Keratinocyte (primary cell): Measurements from ENCODE around the gene TTC33. TPM values are rescaled to one million over a fixed set of nuclear protein-coding genes. Genes with fewer than 3 reads are reported as not detected.

Experiments
- DNase-seq: peaks from one replicate; pipeline ENCODE4 v3.0.0-alpha.2; 2011; ENCODE audit warnings: low read depth, missing footprints, low spot score
- FAIRE-seq: peaks from 2 replicates; lab custom pipeline; 2011; peaks lifted over from hg19 to GRCh38; lab: Jason Lieb, UNC
- H2AFZ ChIP-seq: 2 replicates; pipeline ENCODE4 v1.6.0; 2012; ENCODE audit warnings: low read length, control low read depth, inconsistent platforms; ENCODE audit not compliant: control insufficient read depth
- H3K27ac ChIP-seq: 2 replicates; pipeline ENCODE4 v1.5.1; 2011; ENCODE audit warnings: low read length; ENCODE audit not compliant: control insufficient read depth, insufficient read depth
- H3K27me3 ChIP-seq: 3 replicates; pipeline ENCODE4 v1.6.0; 2011; ENCODE audit warnings: low read length; ENCODE audit not compliant: control insufficient read depth, insufficient read depth; ENCODE audit errors: extremely low read depth
- H3K36me3 ChIP-seq, 2 experiments: 2 replicates in 1 of 2; 3 replicates in 1 of 2; pipeline ENCODE4 v1.5.1; 2011; ENCODE audit warnings: low read length in 2 of 2, mild to moderate bottlenecking in 1 of 2; ENCODE audit not compliant: control insufficient read depth in 2 of 2, insufficient read depth in 2 of 2; ENCODE audit errors: extremely low read depth in 1 of 2
- H3K4me1 ChIP-seq: 3 replicates; pipeline ENCODE4 v1.5.1; 2011; ENCODE audit warnings: low read length; ENCODE audit not compliant: control insufficient read depth, insufficient read depth; ENCODE audit errors: extremely low read depth
- H3K4me2 ChIP-seq: 3 replicates; pipeline ENCODE4 v1.6.0; 2011; ENCODE audit warnings: low read depth, low read length; ENCODE audit not compliant: control insufficient read depth, insufficient read depth; ENCODE audit errors: extremely low read depth
- H3K4me3 ChIP-seq, 3 experiments: fragments of 200-600 bp in 1 of 3; sonication (generic) in 1 of 3; 2 replicates in 2 of 3; 3 replicates in 1 of 3; pipeline ENCODE4 v1.5.1; 2011 to 2016; ENCODE audit warnings: low read length in 3 of 3, mild to moderate bottlenecking in 3 of 3, control low read depth in 2 of 3, inconsistent platforms in 1 of 3, low read depth in 1 of 3, mixed read lengths in 1 of 3, mixed run types in 1 of 3, moderate library complexity in 1 of 3; ENCODE audit not compliant: control insufficient read depth in 2 of 3, insufficient read depth in 2 of 3; ENCODE audit errors: extremely low read depth in 1 of 3
- H3K79me2 ChIP-seq: 2 replicates; pipeline ENCODE4 v1.6.0; 2012; ENCODE audit warnings: low read length; ENCODE audit not compliant: control insufficient read depth, insufficient read depth
- H3K9ac ChIP-seq: 3 replicates; pipeline ENCODE4 v1.6.0; 2011; ENCODE audit warnings: low read length; ENCODE audit not compliant: control insufficient read depth, insufficient read depth; ENCODE audit errors: extremely low read depth
- H3K9me1 ChIP-seq: 3 replicates; pipeline ENCODE4 v1.6.0; 2011; ENCODE audit warnings: low read length; ENCODE audit not compliant: control insufficient read depth, insufficient read depth; ENCODE audit errors: extremely low read depth
- H3K9me3 ChIP-seq: 2 replicates; pipeline ENCODE4 v1.5.1; 2012; ENCODE audit warnings: low read depth, low read length; ENCODE audit not compliant: control insufficient read depth
- H4K20me1 ChIP-seq: 3 replicates; pipeline ENCODE4 v1.6.0; 2011; ENCODE audit warnings: low read length; ENCODE audit not compliant: control insufficient read depth, insufficient read depth; ENCODE audit errors: extremely low read depth
- EZH2 ChIP-seq: IDR thresholded peaks from one replicate; pipeline ENCODE4 v1.6.1; 2012; ENCODE audit warnings: inconsistent platforms, mild to moderate bottlenecking, low read length, moderate library complexity
- dilution Hi-C: fragments of 300-500 bp; cut with MboI; formaldehyde crosslinking; loops from one replicate; pipeline ENCODE4 v1.7.0; 2020; ENCODE audit warnings: low sequenced_read_pairs; ENCODE audit not compliant: extremely low pct_ligation_motif_present
- polyA plus RNA-seq, 5 experiments: library from polyadenylated mRNA; depleted of rRNA in 3 of 5; stranded (reverse) in 3 of 5; stranded (forward) in 1 of 5; unstranded in 1 of 5; fragments of >200 nt; gene quantifications; 1 replicate in 1 of 5; 2 replicates in 3 of 5; 3 replicates in 1 of 5; pipeline versions ENCODE4 v1.2.1 to v1.2.3, GENCODE V29; 2011 to 2012; ENCODE audit warnings: missing spikeins in 2 of 5, low read depth in 1 of 5, low replicate concordance in 1 of 5
- TF ChIP-seq, protein P1 (sequence below), 3 experiments: IDR thresholded peaks in 1 of 3; conservative IDR thresholded peaks in 1 of 3; optimal IDR thresholded peaks in 1 of 3; 2 replicates in 2 of 3; 3 replicates in 1 of 3; pipeline versions ENCODE3 to v1.5.1; 2011; ENCODE audit warnings: low read length in 3 of 3, mild to moderate bottlenecking in 3 of 3, moderate library complexity in 2 of 3, control low read depth in 1 of 3, inconsistent platforms in 1 of 3; ENCODE audit not compliant: insufficient read depth in 2 of 3; ENCODE audit errors: extremely low read depth in 1 of 3

The TTC33 gene
- polyA plus RNA-seq, 1 donor (not counting 4 experiments of a cell fraction or from before 2014, with no cell fraction given), result 7.1 TPM

DNA sequence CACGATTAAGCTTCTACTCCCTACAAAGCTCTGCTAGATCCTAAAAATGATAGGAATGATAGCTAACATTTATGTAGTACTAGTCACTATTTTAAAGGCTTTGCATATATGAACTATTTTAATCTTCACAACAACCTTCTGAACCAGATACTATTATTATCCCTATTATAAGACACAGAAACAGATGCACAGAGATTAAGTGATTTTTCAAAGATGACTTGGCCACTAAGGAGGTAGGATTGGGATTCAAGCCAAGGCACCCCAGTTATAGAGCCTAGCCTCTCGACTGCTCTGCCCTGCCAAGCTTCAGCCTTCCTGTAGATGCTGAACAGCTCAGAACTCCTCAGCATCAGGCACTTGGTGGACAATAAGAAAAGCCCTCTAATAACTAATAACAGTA lies 277.0 kb downstream of the TTC33 start:
- Histone ChIP-seq H3K36me3 (no peaks in the 10 kb centered on the region), H3K9ac (no peak overlapping the region), H3K4me2 (no peak overlapping the region), H2AFZ (no peak overlapping the region), H4K20me1 (no peaks in the 10 kb centered on the region), H3K27ac (no peak overlapping the region), H3K79me2 (no peaks in the 10 kb centered on the region), H3K27me3 (no peaks in the 10 kb centered on the region), H3K9me3 (no peaks in the 10 kb centered on the region), H3K4me1 (peaks cover 24% of the 10 kb centered on the region), H3K9me1 (no peaks in the 10 kb centered on the region), H3K4me3 (no peak overlapping the region)
- dilution Hi-C loops, result no loop called here
- TF ChIP-seq, protein P1, sequence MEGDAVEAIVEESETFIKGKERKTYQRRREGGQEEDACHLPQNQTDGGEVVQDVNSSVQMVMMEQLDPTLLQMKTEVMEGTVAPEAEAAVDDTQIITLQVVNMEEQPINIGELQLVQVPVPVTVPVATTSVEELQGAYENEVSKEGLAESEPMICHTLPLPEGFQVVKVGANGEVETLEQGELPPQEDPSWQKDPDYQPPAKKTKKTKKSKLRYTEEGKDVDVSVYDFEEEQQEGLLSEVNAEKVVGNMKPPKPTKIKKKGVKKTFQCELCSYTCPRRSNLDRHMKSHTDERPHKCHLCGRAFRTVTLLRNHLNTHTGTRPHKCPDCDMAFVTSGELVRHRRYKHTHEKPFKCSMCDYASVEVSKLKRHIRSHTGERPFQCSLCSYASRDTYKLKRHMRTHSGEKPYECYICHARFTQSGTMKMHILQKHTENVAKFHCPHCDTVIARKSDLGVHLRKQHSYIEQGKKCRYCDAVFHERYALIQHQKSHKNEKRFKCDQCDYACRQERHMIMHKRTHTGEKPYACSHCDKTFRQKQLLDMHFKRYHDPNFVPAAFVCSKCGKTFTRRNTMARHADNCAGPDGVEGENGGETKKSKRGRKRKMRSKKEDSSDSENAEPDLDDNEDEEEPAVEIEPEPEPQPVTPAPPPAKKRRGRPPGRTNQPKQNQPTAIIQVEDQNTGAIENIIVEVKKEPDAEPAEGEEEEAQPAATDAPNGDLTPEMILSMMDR (optimal IDR thresholded peaks at IDR 0.05 in 1 of 3, IDR thresholded peaks at IDR 0.05 in 1 of 3, conservative IDR thresholded peaks at IDR 0.05 in 1 of 3; ENCODE audit: extremely low read depth in 1 of 3, insufficient read depth in 2 of 3, low read length in 3 of 3), result no peak
- no peak for TF ChIP-seq EZH2
- no peak for FAIRE-seq
- DNase-seq, result no peak

DNA sequence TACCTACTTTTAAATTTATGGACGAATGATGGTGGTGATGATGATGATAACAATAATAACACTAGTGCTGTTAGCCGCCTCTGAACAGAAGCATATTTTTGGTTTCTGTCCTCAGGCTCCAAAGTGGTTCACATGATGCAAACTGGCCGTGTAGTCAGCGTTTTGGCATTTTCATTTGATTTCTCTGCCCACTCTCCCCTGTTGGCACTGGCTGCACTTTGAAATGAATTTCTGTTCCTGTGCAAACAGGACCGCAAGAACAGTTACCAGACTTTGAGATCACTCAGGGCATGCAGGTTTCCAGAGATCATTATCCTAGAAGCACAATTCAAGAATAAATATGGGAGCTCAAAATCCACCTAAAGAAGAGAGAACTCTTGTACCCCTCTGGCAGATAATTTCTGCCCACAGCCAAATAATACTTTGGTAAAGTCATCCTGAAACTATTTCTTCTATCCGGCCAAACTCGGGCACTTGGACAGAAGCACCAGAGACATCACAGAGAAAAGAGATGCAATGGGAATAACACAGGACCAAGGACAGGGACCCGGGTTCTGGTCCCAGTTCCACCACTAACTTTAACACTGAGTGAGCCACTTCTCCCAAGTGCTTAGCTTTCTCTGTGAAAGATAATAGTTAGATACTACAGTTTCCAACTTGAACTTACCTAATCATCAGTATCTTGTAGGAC lies 277.8 kb downstream of the TTC33 start:
- no peaks in the 10 kb centered on the region for H3K27me3 ChIP-seq
- H2AFZ ChIP-seq, result no peak overlapping the region
- H3K36me3 ChIP-seq, result no peaks in the 10 kb centered on the region
- H3K9me3 ChIP-seq, result no peaks in the 10 kb centered on the region
- H3K4me2 ChIP-seq, result peak overlapping the region; percentile 30
- dilution Hi-C loops, result no loop called here
- H3K4me1 ChIP-seq, result peaks cover 24% of the 10 kb centered on the region
- peak; percentile 85 for FAIRE-seq
- TF ChIP-seq EZH2, result no peak
- TF ChIP-seq, protein P1 (optimal IDR thresholded peaks at IDR 0.05 in 1 of 3, IDR thresholded peaks at IDR 0.05 in 1 of 3, conservative IDR thresholded peaks at IDR 0.05 in 1 of 3; ENCODE audit: extremely low read depth in 1 of 3, insufficient read depth in 2 of 3, low read length in 3 of 3), result no peak
- no peak for DNase-seq
- no peaks in the 10 kb centered on the region for H4K20me1 ChIP-seq
- H3K9ac ChIP-seq, result no peak overlapping the region
- no peaks in the 10 kb centered on the region for H3K9me1 ChIP-seq
- no peaks in the 10 kb centered on the region for H3K79me2 ChIP-seq
- H3K27ac ChIP-seq, result no peak overlapping the region
- no peak overlapping the region for H3K4me3 ChIP-seq
